Activated naive CD4-positive, alpha-beta T cell treated with Interleukin-2 at 50 U/mL for 16 hours (primary cell): Measurements from ENCODE around the gene P2RY1.

Source experiments
- DNase-seq: peaks from one replicate; pipeline ENCODE4 v3.0.0-alpha.2; 2020

Gene P2RY1, protein sequence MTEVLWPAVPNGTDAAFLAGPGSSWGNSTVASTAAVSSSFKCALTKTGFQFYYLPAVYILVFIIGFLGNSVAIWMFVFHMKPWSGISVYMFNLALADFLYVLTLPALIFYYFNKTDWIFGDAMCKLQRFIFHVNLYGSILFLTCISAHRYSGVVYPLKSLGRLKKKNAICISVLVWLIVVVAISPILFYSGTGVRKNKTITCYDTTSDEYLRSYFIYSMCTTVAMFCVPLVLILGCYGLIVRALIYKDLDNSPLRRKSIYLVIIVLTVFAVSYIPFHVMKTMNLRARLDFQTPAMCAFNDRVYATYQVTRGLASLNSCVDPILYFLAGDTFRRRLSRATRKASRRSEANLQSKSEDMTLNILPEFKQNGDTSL

DNA sequence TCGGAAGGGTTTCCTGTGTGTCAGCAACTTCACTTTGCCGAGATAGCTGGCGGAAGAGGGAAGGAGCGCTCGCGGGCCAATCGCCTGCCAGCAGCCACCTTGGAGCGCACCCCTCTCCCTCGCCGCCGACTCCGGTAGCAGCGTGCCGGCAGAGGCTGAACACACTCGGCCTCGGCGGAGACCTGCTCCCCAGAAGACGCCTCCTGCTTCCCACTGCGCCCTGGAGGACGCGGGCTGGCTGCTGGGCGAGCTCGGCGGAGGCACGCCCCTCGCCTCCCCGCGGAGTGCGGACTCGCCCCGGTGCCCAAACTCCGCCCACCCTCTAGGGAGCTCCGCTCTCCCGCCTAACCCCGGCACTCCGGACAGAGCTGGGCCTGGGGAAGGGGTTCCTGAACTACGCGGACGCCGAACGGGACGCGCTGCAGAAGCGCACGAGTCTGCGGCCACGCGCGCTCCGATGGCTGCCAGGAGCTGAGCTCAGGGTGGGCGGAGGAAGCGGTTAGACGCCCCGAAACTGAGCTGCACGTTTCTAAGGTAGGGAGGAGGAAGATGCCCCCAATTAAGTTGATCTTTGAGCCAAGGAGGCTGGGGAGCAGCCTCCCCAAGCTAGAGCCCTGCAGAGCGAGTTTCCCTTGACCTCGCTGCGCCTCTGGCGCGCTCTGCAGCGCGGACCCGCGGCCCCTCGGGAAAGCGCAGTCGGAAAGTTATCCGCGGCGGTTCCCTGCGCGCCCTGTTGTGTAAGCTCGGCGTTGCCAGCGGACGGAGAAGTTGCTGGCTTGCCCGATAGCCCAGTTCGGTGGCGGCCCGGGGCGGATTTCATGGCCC lies at the start of gene P2RY1:
TSS of gene P2RY1 (plus strand) at position 356 of the 825 bp plus-strand sequence. CDS start 652 bp downstream, outside the sequence.
- no peak for DNase-seq

- no peak for DNase-seq
These were observed 47.8 kb upstream of the P2RY1 start for GRCh38 chr3:152786977-152787681.

DNA sequence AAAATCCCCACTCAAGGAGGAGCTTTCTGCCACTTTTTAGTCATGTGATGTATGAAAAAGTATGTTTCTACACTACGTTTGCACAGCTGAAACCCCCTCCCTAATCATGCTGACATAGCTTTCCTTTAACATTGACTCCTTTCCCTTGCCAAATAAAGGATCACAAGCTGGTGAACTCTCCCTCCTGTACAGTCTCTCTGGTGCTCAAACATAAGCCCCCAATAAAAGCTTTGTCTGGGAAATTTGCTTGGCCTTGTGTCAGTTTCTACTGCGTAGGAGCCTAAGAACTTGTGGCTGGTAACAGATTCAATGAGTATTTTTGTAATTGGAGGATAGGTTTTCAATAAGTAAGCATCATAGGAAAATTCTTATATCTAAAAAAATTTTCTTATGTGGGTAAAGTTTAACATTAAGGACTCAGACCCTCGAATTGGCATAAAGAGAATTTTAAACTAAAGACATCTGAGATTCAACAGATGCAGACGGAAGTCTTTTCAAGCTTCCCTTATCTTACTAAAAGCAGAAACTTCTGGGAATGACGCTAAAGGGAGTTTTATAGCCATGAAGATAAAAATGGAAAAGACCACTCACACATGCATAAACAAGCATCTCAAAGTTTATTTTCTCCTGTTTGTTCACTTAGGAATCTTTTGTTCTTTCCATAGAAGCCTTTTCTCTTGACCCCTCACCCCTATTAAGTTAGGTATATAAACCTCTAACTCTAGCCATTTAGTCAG lies 44.1 kb upstream of the P2RY1 start:
- no peak for DNase-seq

- no peak for DNase-seq
These were observed 41.0 kb upstream of the P2RY1 start for GRCh38 chr3:152793969-152794368.

GRCh38 chr3:152797751-152798432 lies 37.0 kb upstream of the P2RY1 start:
- DNase-seq, result no peak

DNA sequence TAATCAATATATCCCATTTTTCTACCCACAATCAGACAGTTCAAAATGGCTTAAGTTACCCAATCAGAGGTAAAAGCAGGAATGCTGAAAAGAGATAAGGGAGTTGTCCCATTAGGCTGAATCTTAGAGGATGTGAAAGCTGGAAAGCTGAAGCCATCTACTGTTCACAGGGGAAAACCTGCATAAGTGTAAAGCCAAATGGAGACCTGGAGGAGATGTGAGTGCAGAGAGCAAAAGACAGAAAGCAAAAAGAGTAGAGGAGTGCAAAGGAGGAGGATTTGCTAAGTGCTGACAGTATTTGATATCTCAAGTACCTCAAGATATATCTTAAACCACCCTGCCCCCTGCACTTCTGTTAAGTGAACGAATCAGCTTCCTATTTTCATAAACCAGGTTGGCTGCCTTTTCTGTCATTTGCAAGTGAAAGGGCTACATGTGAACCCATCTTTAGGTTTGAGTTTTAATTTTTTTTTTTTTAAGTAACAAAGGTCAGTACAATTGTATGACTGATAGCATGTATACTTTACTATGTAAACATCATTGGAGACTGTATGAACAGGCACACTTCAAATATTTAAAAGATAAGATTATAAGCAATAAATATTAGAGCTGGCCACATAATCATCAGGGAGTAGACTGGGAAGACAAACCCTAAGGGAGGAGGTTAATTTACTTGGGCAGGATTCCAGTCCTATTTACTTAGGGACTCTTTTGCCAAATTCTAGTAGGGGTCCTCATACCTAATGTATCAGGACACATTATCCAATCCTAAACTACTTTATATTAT lies 22.8 kb upstream of the P2RY1 start:
- DNase-seq, result no peak

DNA sequence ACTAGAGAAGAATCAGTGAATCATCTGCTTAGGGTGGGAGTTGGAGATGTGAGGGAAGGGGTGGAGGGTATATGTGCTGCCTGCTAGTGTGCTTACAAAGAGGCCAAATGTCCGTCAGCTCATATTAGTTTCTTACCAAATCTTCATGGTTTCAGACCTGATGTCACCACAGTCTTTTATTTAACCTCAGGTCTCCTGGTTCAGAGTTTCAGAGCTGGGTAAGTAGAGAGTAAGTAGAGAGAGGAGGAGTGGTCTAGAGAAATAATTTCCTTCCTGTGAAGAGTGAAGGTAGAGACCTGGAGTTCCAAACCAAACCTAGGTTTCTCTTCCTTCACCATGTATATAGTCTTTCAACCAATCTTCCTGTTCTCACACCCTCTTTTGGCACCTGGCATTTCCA lies 17.5 kb upstream of the P2RY1 start:
- no peak for DNase-seq

- no peak for DNase-seq
These were observed 16.9 kb upstream of the P2RY1 start for GRCh38 chr3:152818027-152818426.

- DNase-seq, result no peak
These were observed 11.8 kb upstream of the P2RY1 start for GRCh38 chr3:152823173-152823572.

DNA sequence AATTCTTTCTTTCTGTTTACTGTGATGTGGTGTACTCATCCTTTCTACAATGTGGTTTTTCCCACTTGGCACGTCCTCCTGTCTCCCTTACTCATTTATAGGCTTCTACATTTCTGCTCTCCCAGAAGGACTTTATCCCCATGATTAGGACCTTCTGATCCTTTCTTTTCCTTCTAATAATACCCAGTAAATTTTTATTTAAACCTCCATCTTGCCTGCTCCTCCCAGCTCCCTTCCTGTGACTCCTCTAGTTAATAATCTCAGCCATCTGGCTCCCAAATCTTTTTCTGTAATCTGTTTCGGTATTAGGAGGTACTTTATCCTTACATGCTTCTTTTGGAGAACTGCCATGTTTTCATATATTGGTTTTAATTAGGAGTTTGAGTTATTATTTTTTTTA lies 11.2 kb upstream of the P2RY1 start:
- DNase-seq, result no peak

DNA sequence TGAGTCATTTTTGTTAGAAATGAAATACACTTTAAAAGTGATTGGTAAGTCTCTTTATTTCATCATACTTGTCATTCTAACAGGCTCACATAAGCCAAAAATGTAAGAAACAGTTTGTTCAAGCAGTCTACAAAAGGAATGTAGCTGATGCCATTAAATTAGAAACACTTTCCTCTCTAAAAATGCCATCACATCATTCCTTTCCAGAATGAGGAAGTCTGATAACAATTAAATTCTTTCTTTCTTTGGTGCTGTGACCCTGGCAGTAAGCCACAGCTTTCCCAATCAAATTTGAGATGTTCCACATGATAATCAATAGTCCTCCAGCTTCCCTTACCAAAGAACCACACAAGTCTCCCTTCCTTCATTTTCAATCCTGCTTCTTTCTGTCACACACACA lies 9.4 kb upstream of the P2RY1 start:
- no peak for DNase-seq

DNA sequence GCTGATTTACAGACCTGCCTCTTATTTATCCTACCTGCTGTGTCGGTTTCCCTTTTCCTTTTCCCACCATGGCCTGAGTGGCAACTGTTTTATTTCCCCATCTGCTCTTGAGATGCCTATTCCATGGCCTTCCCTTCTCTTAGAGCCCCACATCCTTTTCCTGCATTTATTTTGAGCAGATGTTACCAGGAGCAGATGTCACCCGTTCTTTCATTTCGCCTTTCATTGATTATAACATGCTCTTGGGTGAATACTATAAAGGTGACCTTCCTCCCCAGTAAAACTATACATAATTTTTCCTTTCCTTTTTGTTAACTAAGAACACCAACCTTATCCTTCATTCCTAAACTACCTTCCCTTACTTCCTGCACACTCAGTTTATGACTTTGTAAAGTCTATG lies 8.5 kb upstream of the P2RY1 start:
- DNase-seq, result no peak

DNA sequence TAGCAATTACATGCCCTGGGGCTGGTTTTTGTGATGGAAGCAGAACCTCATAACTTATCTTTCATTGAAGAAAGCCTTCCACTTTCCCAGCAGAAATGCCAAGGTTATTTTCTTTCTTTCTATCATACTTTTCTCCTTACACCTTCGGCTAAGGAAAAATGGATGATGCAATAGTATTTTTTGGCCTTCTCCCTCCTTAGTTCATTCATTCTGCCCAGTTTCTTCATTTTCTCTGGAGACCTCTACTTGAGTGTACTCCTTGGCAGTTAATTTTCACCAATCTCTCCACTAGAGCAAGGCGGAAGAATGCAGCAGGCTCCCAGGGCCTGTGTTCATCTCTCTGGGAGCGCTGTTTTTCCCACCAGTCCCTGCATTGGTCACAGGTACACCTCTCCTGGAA lies 7.6 kb upstream of the P2RY1 start:
- DNase-seq, result no peak

DNA sequence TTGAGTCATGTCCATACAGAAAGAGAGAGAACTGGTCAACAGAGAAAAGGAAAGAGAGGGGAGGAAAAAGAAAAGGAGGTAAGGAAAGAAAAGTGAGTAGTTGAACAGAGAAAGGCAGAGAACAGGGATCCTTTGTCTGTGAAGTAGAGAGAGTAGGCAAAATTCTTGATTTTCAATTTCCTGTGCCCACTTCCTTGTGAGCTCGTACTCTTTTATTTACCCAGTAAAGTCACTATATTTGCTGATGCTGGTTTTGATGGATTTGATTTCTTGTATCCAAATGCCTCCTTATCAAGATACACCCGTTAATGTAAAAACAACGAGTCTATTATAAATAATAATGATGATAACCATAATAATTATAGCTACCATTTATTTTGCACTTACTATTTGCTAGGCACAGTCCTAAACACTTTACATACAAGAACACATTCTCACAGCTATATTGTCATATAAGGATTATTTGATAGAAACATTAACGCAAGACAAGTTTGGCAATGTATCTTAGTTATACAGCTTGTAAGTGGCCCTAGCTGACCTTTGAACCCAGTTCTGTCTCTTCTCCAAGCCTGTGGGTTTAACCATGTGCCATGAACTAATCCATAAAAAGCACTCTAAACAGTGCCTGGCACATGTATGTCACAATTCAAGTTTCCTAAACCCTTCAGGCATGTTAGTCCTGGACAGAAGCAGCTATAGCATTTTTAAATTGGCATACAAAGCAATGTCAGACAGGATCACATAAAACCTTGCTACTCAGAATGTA lies 6.7 kb upstream of the P2RY1 start:
- no peak for DNase-seq

GRCh38 chr3:152830245-152830644 lies 4.7 kb upstream of the P2RY1 start:
- no peak for DNase-seq

DNA sequence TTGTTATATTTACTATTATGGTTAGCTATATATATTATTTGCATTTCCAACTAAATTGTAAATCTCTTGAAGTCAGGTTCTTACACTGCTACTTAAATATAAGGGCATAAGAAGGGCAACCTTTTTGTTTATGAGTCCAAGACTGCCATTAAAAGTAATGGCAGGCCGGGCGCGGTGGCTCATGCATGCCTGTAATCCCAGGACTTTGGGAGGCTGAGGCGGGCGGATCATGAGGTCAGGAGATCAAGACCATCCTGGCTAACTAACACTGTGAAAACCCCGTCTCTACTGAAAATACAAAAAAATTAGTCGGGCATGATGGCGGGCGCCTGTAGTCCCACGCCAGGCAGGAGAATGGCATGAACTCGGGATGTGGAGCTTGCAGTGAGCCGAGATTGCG lies 2.9 kb upstream of the P2RY1 start:
- no peak for DNase-seq

DNA sequence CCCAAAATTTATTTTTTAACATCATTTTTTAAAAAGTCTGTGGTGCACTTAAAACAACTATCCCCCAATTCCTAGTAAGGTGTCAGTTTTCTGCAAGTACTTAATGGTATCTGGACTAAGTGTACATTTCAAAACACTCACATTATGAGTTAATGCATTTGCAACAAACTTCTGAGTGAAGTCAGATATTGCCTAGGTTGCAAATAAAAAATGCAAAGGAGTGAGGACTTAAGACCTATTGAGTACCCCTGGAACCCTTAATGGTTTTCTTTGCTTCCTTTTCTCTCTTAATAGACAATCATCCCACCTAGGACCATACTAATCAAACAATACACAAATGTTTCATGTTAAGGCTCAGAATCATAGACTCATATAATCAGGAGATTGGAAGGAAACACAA lies 1.8 kb upstream of the P2RY1 start:
- DNase-seq, result no peak

DNA sequence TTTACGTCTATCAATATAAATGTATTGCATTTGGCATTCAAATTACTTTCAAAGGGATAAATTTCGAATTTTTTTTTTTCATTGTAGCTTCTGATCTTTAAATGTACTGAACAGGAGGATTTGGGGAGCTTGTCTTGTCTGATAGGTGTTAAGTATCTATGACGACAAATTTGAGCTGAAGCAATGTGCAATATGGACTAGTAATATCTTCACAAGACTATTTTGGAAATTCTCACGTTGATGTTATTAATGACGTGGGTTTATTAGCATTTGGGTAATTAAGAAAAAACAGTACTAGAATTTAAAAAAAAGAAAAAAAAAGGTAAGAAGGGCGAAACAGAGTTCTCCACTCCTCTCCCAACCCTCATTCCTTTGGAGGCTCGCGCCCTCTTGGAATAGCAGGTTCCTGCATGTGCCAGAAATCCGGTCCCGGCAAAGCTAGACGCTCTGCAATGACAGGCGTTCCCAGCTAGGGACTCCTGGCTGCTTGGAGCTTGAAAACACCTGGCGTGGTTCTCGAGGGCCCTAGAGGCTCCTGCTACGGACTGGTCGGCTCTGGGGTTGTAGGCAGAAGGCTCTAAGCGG lies 648 bp upstream of the P2RY1 start:
- no peak for DNase-seq

DNA sequence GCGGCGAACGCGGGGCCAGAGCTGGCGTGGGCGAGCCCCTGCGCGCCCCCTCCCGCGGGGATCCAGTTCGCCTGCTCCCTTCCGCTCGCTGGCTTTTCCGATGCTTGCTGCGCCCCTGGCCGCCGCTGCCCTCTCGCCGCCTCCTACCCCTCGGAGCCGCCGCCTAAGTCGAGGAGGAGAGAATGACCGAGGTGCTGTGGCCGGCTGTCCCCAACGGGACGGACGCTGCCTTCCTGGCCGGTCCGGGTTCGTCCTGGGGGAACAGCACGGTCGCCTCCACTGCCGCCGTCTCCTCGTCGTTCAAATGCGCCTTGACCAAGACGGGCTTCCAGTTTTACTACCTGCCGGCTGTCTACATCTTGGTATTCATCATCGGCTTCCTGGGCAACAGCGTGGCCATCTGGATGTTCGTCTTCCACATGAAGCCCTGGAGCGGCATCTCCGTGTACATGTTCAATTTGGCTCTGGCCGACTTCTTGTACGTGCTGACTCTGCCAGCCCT lies 721 bp downstream of the P2RY1 start:
- DNase-seq, result no peak

- no peak for DNase-seq
These were observed 1.3 kb downstream of the P2RY1 start for GRCh38 chr3:152836269-152836668.
